ENCODE measurements around the gene NPPB.

DNA sequence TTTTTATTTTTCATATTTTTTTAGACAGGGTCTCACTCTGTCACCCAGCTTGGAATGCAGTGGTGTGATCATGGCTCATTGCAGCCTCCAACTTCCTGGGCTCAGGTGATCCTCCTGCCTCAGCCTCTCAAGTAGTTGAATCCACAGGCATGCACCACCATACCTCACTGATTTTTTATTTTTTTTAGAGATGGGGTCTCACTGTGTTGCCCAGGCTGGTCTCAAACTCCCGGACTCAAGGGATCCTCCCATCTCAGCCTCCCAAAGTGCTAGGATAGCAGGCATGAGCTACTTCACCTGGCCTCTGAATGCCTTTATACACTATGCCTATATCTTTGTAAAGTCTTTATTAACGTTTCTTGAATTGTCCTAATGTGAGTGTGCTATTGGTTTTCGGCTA, 10.4 kb upstream of the NPPB start:
- TF ChIP-seq, protein P1, sequence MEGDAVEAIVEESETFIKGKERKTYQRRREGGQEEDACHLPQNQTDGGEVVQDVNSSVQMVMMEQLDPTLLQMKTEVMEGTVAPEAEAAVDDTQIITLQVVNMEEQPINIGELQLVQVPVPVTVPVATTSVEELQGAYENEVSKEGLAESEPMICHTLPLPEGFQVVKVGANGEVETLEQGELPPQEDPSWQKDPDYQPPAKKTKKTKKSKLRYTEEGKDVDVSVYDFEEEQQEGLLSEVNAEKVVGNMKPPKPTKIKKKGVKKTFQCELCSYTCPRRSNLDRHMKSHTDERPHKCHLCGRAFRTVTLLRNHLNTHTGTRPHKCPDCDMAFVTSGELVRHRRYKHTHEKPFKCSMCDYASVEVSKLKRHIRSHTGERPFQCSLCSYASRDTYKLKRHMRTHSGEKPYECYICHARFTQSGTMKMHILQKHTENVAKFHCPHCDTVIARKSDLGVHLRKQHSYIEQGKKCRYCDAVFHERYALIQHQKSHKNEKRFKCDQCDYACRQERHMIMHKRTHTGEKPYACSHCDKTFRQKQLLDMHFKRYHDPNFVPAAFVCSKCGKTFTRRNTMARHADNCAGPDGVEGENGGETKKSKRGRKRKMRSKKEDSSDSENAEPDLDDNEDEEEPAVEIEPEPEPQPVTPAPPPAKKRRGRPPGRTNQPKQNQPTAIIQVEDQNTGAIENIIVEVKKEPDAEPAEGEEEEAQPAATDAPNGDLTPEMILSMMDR (IDR thresholded peaks at IDR 0.05; ENCODE audit: low read depth, low read length, poor library complexity, severe bottlenecking) = no peak
- TF ChIP-seq EZH2phosphoT487 (IDR thresholded peaks at IDR 0.05; ENCODE audit: borderline replicate concordance, low read length) = no peak
